Subcutaneous adipose tissue (tissue), 4 donors: Measurements from ENCODE around the gene SUDS3. TPM values are rescaled to one million over a fixed set of nuclear protein-coding genes. Genes with fewer than 3 reads are reported as not detected.

Experiments used
- CTCF ChIP-seq: fragments of 450-650 bp; IDR thresholded peaks from one replicate; pipeline ENCODE4 v1.5.1; 2016; ENCODE audit warnings: low read depth, mild to moderate bottlenecking, control low read depth, antibody characterized with exemption, moderate library complexity
- total RNA-seq, 4 donors: library from RNA; depleted of rRNA; stranded (reverse); fragments of >200 nt; gene quantifications; one replicate each; pipeline ENCODE4 v1.1.0, GENCODE V29; 2016

The SUDS3 gene
- total RNA-seq = 10 to 100 TPM; 23.6 to 46.0 (median 38.3) TPM

- TF ChIP-seq CTCF = no peak
Observed at GRCh38 chr12:118376089-118377020, at the start of gene SUDS3. Gene SUDS3, plus strand, starts transcription at chr12:118376555. Its CDS starts 137 bp downstream, at chr12:118376692.

GRCh38 chr12:118326991-118327390 is 49.4 kb upstream of the SUDS3 start:
- no peak for TF ChIP-seq CTCF

- no peak for TF ChIP-seq CTCF
Observed at GRCh38 chr12:118327391-118327790, 49.0 kb upstream of the SUDS3 start.

- TF ChIP-seq CTCF = no peak
Observed at GRCh38 chr12:118328486-118329330, 47.6 kb upstream of the SUDS3 start.

GRCh38 chr12:118330421-118331018 is 45.8 kb upstream of the SUDS3 start:
- no peak for TF ChIP-seq CTCF

- TF ChIP-seq CTCF = no peak
Observed at GRCh38 chr12:118332511-118332910, 43.8 kb upstream of the SUDS3 start.
